ENCODE results near the gene TRIM26.

The TRIM26 gene

DNA sequence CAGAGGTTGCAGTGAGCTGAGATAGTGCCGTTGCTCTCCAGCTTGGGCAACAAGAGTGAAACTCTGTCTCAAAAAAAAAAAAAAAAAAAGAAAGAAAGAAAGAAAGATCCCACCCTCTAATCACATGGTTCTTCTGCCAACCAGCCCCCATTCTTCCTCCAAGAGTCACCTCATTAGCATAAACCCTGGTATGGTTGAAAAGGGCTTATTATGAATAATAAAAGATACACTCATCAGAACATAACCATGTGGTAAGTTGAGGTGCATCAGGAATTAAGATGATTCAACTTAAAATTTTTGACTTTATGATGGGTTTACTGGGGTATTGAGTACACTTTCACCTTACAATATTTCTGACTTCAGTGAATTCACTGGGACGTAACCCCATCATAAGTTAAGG, 78.1 kb downstream of the TRIM26 start:
- Histone ChIP-seq H3K9me3 (ENCODE audit: control insufficient read depth, insufficient read depth, low read length) (no peaks in the 10 kb centered on the region), H3K4me1 (ENCODE audit: control insufficient read depth, low read length) (peaks cover 10% of the 10 kb centered on the region), H3K27me3 (ENCODE audit: control insufficient read depth, low read length) (peaks cover 45% of the 10 kb centered on the region), H3K36me3 (ENCODE audit: control insufficient read depth, low read length) (no peaks in the 10 kb centered on the region), H3K79me2 (ENCODE audit: control insufficient read depth, low read length) (no peaks in the 10 kb centered on the region), H3F3A (ENCODE audit: control insufficient read depth, insufficient read depth) (no peaks in the 10 kb centered on the region), H3K9me2 (replicated peaks; ENCODE audit: control insufficient read depth, low read length) (no peaks in the 10 kb centered on the region), H4K20me1 (ENCODE audit: control insufficient read depth, insufficient read depth, low read depth, low read length) (no peaks in the 10 kb centered on the region), H3K27ac (ENCODE audit: low read depth, low read length) (no peak overlapping the region), H3K4me3 (ENCODE audit: low read length) (no peak overlapping the region), H3K4me2 (ENCODE audit: low read length) (no peak overlapping the region)
- TF ChIP-seq, protein P1, sequence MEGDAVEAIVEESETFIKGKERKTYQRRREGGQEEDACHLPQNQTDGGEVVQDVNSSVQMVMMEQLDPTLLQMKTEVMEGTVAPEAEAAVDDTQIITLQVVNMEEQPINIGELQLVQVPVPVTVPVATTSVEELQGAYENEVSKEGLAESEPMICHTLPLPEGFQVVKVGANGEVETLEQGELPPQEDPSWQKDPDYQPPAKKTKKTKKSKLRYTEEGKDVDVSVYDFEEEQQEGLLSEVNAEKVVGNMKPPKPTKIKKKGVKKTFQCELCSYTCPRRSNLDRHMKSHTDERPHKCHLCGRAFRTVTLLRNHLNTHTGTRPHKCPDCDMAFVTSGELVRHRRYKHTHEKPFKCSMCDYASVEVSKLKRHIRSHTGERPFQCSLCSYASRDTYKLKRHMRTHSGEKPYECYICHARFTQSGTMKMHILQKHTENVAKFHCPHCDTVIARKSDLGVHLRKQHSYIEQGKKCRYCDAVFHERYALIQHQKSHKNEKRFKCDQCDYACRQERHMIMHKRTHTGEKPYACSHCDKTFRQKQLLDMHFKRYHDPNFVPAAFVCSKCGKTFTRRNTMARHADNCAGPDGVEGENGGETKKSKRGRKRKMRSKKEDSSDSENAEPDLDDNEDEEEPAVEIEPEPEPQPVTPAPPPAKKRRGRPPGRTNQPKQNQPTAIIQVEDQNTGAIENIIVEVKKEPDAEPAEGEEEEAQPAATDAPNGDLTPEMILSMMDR (IDR thresholded peaks at IDR 0.05; ENCODE audit: low read depth, low read length, poor library complexity, severe bottlenecking): no peak
- TF ChIP-seq EZH2phosphoT487 (IDR thresholded peaks at IDR 0.05; ENCODE audit: borderline replicate concordance, low read length): no peak

Data from DOHH2 (cell line).